Pancreas (tissue), 10 donors: ENCODE results near the gene TM4SF20. TPM values are rescaled to one million over a fixed set of nuclear protein-coding genes. Genes with fewer than 3 reads are reported as not detected.

ENCODE experiments used
- ATAC-seq, 4 donors: fragments of 200-7000 bp; cut with Tn5 transposase; one replicate each; pipeline versions ENCODE4 v1.8.0 to v1.9.1; 2020; ENCODE audit warnings: mild to moderate bottlenecking in 4 of 4, moderate library complexity in 4 of 4
- DNase-seq, 6 donors: peaks; one replicate each; pipeline ENCODE4 v3.0.0-alpha.2; 2020
- FAIRE-seq: peaks from 2 replicates; lab custom pipeline; 2012; peaks lifted over from hg19 to GRCh38; lab: Jason Lieb, UNC
- H3K27ac ChIP-seq, 4 donors: fragments of 200-600 bp; sonication (generic); 1 replicate in 3 of 4; 2 replicates in 1 of 4; pipeline versions ENCODE4 v1.5.0 to v1.8.0; 2020
- H3K27me3 ChIP-seq, 4 donors: fragments of 200-600 bp; one replicate each; pipeline ENCODE4 v1.8.0; 2021
- H3K36me3 ChIP-seq, 3 donors: fragments of 200-600 bp; sonication (generic) in 1 of 3; one replicate each; pipeline versions ENCODE4 v1.5.0 to v1.8.0; 2020 to 2021
- H3K4me1 ChIP-seq, 3 donors: fragments of 200-600 bp; one replicate each; pipeline ENCODE4 v1.8.0; 2021
- H3K4me3 ChIP-seq, 4 donors: fragments of 200-600 bp; sonication (generic) in 2 of 4; one replicate each; pipeline versions ENCODE4 v1.5.0 to v1.8.0; 2020 to 2021
- H3K9me3 ChIP-seq, 4 donors: fragments of 200-600 bp; one replicate each; pipeline ENCODE4 v1.8.0; 2021
- WGBS, 2 donors: extraction: QIAGEN DNeasy Blood & Tissue Kit; methylation state at CpG; one replicate each; pipeline ENCODE4 v1.1.7; 2013; 5-methylcytosine and 5-hydroxymethylcytosine counted together
- intact Hi-C, 3 donors: fragments of 100-400 bp; cut with DNase I; formaldehyde crosslinking; loops; one replicate each; pipeline versions ENCODE4 v1.11.1 to v1.14.2; 2022
- polyA plus RNA-seq, 2 donors: library from polyadenylated mRNA; stranded (reverse); fragments of 200-250 nt; gene quantifications; one replicate each; pipeline ENCODE4 v1.2.3, GENCODE V29; 2013
- total RNA-seq, 6 donors: library from RNA; stranded (reverse); fragmentation: NEBNext Ultra II Directional in 4 of 6; extraction: Animal tissue kit (Norgen Biotek cat#: 25700) in 4 of 6; gene quantifications; one replicate each; pipeline versions ENCODE4 v1.2.1 to v1.2.4, GENCODE V29; 2021 to 2023
- TF ChIP-seq, protein P1 (sequence below), 4 donors: fragments of 200-600 bp; sonication (generic) in 3 of 4; IDR thresholded peaks; one replicate each; pipeline versions ENCODE4 v1.5.0 to v1.8.0; 2021; ENCODE audit warnings: antibody characterized with exemption in 4 of 4
- donor health status: healthy with polysubstance abuse.
- donor health status: DM: no; HTN: no; CAD: no; lungs with moderate emphysema.
- donor health status: DM: no; HTN: no; CAD: no.
- donor health status: control.
- donor health status: control.
- donor health status: Bipolar disorder and iron deficiency.
- donor health status: DM: yes; HTN: yes; CAD: no.
- donor health status: DM: no; HTN: no; CAD: no.
- donor health status: DM: no; HTN: no; CAD: no.
- donor health status: DM: yes; HTN: yes; CAD: no.

TM4SF20 gene
- total and polyA plus RNA-seq, 8 donors = not detected

DNA sequence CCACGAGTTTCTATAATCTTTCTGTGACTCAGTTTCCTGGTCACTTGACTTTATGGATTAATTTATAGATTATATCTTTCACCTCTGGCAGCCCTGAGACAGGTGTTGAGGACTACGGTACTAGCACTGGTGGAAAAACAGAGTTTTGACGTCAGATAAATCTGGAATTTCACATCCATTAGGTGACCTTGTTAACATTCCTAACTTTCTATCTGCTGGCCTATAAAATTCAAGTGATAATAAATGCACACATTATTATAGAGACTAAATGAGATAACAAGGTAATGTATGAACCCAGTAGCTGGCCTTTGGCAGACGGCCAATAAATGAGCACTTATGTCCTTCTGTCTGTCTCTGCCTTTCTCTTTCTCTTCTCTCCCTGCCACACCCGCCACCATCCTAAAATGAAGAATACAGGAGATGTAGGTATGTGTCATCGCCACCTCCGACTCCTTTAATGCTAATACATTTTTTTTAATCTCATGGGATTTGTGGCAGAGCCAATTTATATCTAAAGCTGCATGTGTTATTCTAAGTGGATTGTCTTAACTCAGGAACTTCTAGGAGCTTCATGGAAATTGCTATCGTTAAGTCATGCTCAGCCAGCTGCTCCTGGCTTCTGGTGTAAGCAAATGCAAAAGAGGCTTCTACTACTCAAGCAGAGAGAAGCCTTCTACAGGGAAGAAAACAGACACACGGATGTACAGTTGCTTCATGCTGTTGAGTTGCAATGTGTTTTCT is 2.3 kb downstream of the TM4SF20 start:
- WGBS, 2 donors = 53 to 59% methylated on average over 9 of the region's 9 CpGs
- intact Hi-C loops = no loop called here
- Histone ChIP-seq H3K36me3 (no peaks in the 10 kb centered on the region), H3K27me3 (no peaks in the 10 kb centered on the region), H3K4me1 (no peaks in the 10 kb centered on the region), H3K4me3 (no peak overlapping the region), H3K9me3 (no peaks in the 10 kb centered on the region), H3K27ac (no peak overlapping the region)
- TF ChIP-seq, protein P1, sequence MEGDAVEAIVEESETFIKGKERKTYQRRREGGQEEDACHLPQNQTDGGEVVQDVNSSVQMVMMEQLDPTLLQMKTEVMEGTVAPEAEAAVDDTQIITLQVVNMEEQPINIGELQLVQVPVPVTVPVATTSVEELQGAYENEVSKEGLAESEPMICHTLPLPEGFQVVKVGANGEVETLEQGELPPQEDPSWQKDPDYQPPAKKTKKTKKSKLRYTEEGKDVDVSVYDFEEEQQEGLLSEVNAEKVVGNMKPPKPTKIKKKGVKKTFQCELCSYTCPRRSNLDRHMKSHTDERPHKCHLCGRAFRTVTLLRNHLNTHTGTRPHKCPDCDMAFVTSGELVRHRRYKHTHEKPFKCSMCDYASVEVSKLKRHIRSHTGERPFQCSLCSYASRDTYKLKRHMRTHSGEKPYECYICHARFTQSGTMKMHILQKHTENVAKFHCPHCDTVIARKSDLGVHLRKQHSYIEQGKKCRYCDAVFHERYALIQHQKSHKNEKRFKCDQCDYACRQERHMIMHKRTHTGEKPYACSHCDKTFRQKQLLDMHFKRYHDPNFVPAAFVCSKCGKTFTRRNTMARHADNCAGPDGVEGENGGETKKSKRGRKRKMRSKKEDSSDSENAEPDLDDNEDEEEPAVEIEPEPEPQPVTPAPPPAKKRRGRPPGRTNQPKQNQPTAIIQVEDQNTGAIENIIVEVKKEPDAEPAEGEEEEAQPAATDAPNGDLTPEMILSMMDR (IDR thresholded peaks at IDR 0.05) = no peak
- ATAC-seq (no peak), DNase-seq (no peak), FAIRE-seq (no peak)

DNA sequence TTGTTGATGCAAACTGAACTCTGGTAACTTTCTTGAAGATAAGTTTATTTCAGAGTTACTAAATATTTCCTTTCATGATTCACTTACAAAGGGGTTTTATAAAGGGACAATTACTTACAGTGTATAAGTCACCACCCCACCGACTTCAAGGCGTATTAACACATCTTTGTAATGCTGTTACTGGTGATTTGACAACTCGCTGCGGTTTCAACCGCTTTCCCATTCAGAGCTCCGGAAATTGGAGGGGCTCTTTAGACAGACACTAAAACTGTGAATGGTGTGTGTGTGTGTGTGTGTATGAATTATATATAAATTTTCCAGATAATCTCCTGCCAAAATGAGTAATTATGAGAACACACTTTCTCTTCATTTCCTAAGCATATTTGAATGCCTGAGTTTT is 4.9 kb downstream of the TM4SF20 start:
- no peak for DNase-seq
- 83 to 89% methylated on average over 6 of the region's 6 CpGs for WGBS, 2 donors
- Histone ChIP-seq H3K27me3 (no peaks in the 10 kb centered on the region), H3K9me3 (no peaks in the 10 kb centered on the region), H3K36me3 (no peaks in the 10 kb centered on the region), H3K4me1 (no peaks in the 10 kb centered on the region), H3K27ac (no peak overlapping the region), H3K4me3 (no peak overlapping the region)
- TF ChIP-seq, protein P1 (IDR thresholded peaks at IDR 0.05) = no peak
- no peak for ATAC-seq
- FAIRE-seq = no peak
- intact Hi-C loops = no loop called here

DNA sequence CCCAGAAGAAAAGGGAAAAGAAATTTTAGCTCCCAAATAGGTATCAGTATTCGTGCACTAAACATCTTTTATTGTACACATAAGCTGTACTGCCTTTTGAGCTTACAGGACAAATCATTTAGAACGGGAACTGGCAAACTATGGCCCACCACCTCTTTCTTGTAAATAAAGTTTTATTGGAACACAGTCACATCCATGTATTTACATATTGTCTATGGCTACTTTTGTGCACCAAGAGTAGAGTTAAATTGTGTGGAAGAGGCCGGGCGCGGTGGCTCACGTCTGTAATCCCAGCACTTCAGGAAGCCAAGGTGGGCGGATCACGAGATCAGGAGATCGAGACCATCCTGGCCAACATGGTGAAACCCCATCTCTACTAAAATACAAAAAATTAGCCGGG is 5.7 kb downstream of the TM4SF20 start:
- Histone ChIP-seq H3K27me3 (no peaks in the 10 kb centered on the region), H3K9me3 (no peaks in the 10 kb centered on the region), H3K27ac (no peak overlapping the region), H3K4me1 (no peaks in the 10 kb centered on the region), H3K36me3 (no peaks in the 10 kb centered on the region), H3K4me3 (no peak overlapping the region)
- no peak for FAIRE-seq
- TF ChIP-seq, protein P1 (IDR thresholded peaks at IDR 0.05) = no peak
- intact Hi-C loops = no loop called here
- no peak for ATAC-seq
- WGBS, 2 donors = 87 to 90% methylated on average over 10 of the region's 10 CpGs
- no peak for DNase-seq

DNA sequence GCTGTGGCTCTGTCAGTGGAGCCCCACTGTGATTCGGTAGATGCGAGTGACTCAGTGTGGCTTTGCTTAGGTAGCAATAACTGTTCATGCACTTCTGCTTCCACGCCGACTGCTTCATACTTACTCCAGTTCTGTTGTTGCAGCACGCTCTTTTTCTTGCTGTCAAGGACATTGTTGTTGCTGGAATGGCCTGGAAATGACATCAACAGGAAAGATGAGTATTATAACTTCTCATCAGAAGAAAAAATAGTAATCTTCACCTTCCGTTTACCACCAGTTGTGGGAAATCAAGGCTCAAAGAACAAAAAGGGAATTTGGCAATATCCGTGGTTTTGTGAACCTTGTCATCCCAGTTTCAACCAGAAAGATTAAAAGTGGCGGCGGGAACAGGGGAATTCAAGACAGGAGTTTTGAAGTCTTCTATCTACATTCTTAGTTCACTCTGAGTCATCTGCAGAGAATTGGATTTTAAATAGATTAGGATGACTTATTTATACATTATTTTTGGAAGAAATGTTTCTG is 8.3 kb downstream of the TM4SF20 start:
- Histone ChIP-seq H3K27ac (no peak overlapping the region), H3K9me3 (no peaks in the 10 kb centered on the region), H3K27me3 (no peaks in the 10 kb centered on the region), H3K36me3 (no peaks in the 10 kb centered on the region), H3K4me3 (no peak overlapping the region), H3K4me1 (peaks cover 0 to under 1% (median under 1%) of the 10 kb centered on the region in 3 donors)
- TF ChIP-seq, protein P1 (IDR thresholded peaks at IDR 0.05) = no peak
- intact Hi-C loops = no loop called here
- WGBS, 2 donors = 70 to 79% methylated on average over 9 of the region's 9 CpGs
- peak in 2 of 4 donors; percentile 71 to 73 for ATAC-seq
- no peak for FAIRE-seq
- peak in 1 of 6 donors; percentile 27 for DNase-seq

DNA sequence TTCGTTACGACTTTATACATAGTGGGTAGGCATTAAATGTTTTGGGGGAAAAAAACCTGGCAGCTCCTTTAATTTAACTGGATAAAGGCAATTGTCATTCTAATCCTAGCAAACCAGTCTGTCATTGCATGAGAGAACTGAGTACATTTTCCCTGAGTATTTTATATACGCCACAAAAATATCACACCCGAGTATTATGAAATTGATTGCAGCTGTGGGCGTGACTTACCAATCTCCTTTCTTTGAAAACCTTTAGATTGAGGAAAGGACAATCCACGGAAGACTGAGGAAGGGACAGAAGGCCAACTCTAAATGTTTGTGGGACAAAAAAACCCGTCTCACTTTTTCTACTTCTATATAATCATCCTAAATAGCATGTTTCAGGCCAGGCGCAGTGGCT is 9.0 kb downstream of the TM4SF20 start:
- Histone ChIP-seq H3K27me3 (no peaks in the 10 kb centered on the region), H3K4me3 (no peak overlapping the region), H3K27ac (no peak overlapping the region), H3K4me1 (peaks cover 0 to 5% (median 4%) of the 10 kb centered on the region in 3 donors), H3K9me3 (no peaks in the 10 kb centered on the region), H3K36me3 (no peaks in the 10 kb centered on the region)
- 71 to 81% methylated on average over 8 of the region's 8 CpGs for WGBS, 2 donors
- intact Hi-C loops = no loop called here
- no peak for ATAC-seq
- TF ChIP-seq, protein P1 (IDR thresholded peaks at IDR 0.05) = no peak
- FAIRE-seq = no peak
- no peak for DNase-seq
